Tibial nerve (tissue), 3 donors: ENCODE results near the gene MCC.

Experiments used
- CTCF ChIP-seq, 5 experiments: fragments of 200-600 bp in 3 of 5; fragments of 450-650 bp in 2 of 5; sonication (generic) in 3 of 5; IDR thresholded peaks; one replicate each; pipeline ENCODE4 v1.5.1; 2016 to 2019; ENCODE audit warnings: antibody characterized with exemption in 5 of 5, mild to moderate bottlenecking in 3 of 5, moderate library complexity in 2 of 5
- POLR2A ChIP-seq, 2 donors: fragments of 450-650 bp; IDR thresholded peaks; one replicate each; pipeline ENCODE4 v1.6.1; 2017; ENCODE audit warnings: antibody characterized with exemption in 2 of 2, mild to moderate bottlenecking in 2 of 2, moderate library complexity in 2 of 2

DNA sequence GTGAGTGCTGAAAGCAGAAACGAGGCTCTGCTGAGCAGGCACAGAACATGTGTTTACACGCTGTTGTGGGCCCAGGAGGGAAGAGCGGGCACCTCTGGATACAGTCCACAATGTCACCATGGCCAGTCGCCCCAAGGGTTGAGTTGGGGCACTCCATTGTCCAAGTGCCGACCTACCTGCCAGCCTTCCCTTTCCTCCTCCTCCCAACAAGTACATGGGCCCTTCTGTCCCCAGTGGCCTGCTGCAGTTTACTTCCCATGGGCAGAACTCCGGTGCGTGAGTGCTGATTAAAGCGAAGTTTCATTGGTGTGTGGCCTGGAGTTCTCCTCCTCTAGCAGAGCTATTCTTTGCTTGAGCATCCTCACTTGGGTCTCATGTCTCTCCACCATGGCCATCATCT is 461.2 kb downstream of the MCC start:
- TF ChIP-seq CTCF (IDR thresholded peaks at IDR 0.05) (no peak), POLR2A (IDR thresholded peaks at IDR 0.05) (no peak)
